Measurements from ENCODE around the gene TPD52L1.

DNA sequence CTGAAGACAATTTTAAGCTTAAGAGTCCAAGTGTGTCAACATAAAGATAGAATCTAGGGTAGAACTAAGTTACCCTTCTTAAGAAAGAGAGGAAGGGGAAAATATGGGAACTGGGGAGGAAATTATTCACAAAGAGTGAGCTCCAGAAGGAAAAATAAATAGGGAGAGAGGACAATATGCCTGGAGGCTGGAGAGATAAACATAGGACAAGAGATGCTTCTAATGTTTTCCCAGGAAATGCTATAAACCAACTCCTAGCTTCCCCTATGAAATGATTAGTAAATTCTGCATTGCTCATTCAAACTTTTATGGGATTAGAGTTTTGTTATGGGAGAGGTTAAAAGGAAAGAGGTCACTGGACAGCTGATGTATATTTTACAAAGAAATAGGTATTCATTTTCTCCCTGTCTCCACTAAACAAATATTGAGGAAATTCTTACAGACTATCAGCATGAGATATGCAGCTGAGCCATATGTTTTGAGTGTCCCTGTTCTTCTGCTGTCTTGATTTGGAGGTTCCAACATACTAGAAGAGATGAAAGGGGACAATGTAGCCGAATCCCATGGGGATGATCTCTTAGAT, 22.0 kb downstream of the TPD52L1 start:
- no peak for TF ChIP-seq POLR2A (IDR thresholded peaks at IDR 0.05)
- TF ChIP-seq, protein P1, sequence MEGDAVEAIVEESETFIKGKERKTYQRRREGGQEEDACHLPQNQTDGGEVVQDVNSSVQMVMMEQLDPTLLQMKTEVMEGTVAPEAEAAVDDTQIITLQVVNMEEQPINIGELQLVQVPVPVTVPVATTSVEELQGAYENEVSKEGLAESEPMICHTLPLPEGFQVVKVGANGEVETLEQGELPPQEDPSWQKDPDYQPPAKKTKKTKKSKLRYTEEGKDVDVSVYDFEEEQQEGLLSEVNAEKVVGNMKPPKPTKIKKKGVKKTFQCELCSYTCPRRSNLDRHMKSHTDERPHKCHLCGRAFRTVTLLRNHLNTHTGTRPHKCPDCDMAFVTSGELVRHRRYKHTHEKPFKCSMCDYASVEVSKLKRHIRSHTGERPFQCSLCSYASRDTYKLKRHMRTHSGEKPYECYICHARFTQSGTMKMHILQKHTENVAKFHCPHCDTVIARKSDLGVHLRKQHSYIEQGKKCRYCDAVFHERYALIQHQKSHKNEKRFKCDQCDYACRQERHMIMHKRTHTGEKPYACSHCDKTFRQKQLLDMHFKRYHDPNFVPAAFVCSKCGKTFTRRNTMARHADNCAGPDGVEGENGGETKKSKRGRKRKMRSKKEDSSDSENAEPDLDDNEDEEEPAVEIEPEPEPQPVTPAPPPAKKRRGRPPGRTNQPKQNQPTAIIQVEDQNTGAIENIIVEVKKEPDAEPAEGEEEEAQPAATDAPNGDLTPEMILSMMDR (IDR thresholded peaks at IDR 0.05): no peak

Data from testis (tissue), 2 donors.